Cardiac fibroblast (primary cell): ENCODE results near the gene SYT1.
"Not testable (repeated sequence)": the region's sequence is repeated elsewhere in the genome, so short reads cannot be mapped to it uniquely, and the experiment has no call there.

Experiments used
- DNase-seq, 2 donors: peaks; one replicate each; pipeline versions ENCODE4 v3.0.0 to v3.0.0-alpha.2; 2010; ENCODE audit warnings: low read depth in 2 of 2
- H3K4me3 ChIP-seq, 2 donors: replicated peaks in 1 of 2; 1 replicate in 1 of 2; 2 replicates in 1 of 2; pipeline ENCODE4 v1.5.1; 2011; ENCODE audit warnings: low read depth in 2 of 2, low read length in 2 of 2, mild to moderate bottlenecking in 2 of 2, moderate library complexity in 1 of 2
- CTCF ChIP-seq: IDR thresholded peaks from one replicate; pipeline ENCODE4 v1.5.1; 2011; ENCODE audit warnings: low read depth, mild to moderate bottlenecking, low read length, inconsistent platforms

SYT1 gene

GRCh38 chr12:78864403-78864869, at the start of gene SYT1:
Gene SYT1 (plus strand): TSS chr12:78864774.
- no peak for TF ChIP-seq CTCF
- peak; percentile 70 to 85 for DNase-seq
- H3K4me3 ChIP-seq: peak within 1 kb of the TSS; percentile 73 to 84

GRCh38 chr12:78818487-78818886, 46.1 kb upstream of the SYT1 start:
- no peak for DNase-seq
- TF ChIP-seq CTCF: no peak
- H3K4me3 ChIP-seq: no peak overlapping the region

GRCh38 chr12:78820946-78821345, 43.6 kb upstream of the SYT1 start:
- TF ChIP-seq CTCF: no peak
- no peak for DNase-seq
- H3K4me3 ChIP-seq: no peak overlapping the region

GRCh38 chr12:78824918-78825317, 39.7 kb upstream of the SYT1 start:
- no peak for DNase-seq
- no peak overlapping the region for H3K4me3 ChIP-seq
- TF ChIP-seq CTCF: no peak

- no peak for TF ChIP-seq CTCF
- H3K4me3 ChIP-seq: no peak overlapping the region
- DNase-seq: no peak
These were observed 34.9 kb upstream of the SYT1 start for GRCh38 chr12:78829690-78830089.

GRCh38 chr12:78835493-78835892, 29.1 kb upstream of the SYT1 start:
- no peak for TF ChIP-seq CTCF
- no peak overlapping the region for H3K4me3 ChIP-seq
- no peak for DNase-seq

GRCh38 chr12:78840518-78841019, 24.0 kb upstream of the SYT1 start:
- DNase-seq, H3K4me3 ChIP-seq: not testable (repeated sequence)
